Naive thymus-derived CD4-positive, alpha-beta T cell (primary cell): Measurements from ENCODE around the gene LMTK2. TPM values are rescaled to one million over a fixed set of nuclear protein-coding genes. Genes with fewer than 3 reads are reported as not detected.

Experiments used
- ATAC-seq: fragments of 150-1000 bp; cut with Tn5 transposase; 2 replicates; pipeline ENCODE4 v1.10.0; 2021; ENCODE audit warnings: mild to moderate bottlenecking, moderate library complexity
- CTCF ChIA-PET: fragments of 350-600 bp; sonication (Branson Sonifier 250); formaldehyde crosslinking; loops from one replicate; lab custom pipeline; 2021; ENCODE audit warnings: antibody characterized with exemption; lab: Charles Lee
- POLR2A ChIA-PET: fragments of 350-600 bp; sonication (Branson Sonifier 250); formaldehyde crosslinking; loops from one replicate; lab custom pipeline; 2021; ENCODE audit warnings: antibody characterized with exemption, inconsistent platforms; lab: Charles Lee
- DNase-seq, 9 donors: peaks; one replicate each; pipeline versions ENCODE4 v3.0.0 to v3.0.0-alpha.2; 2020 to 2022; ENCODE audit warnings: mixed read lengths in 1 of 9
- H3K27ac ChIP-seq: one replicate; pipeline ENCODE4 v1.7.0; 2013; ENCODE audit warnings: mild to moderate bottlenecking, low read depth, low read length, moderate library complexity
- H3K27me3 ChIP-seq, 2 donors: one replicate each; pipeline ENCODE4 v1.7.0; 2013; ENCODE audit warnings: low read length in 2 of 2, mild to moderate bottlenecking in 2 of 2, moderate library complexity in 2 of 2; ENCODE audit not compliant: control insufficient read depth in 2 of 2, insufficient read depth in 2 of 2
- H3K36me3 ChIP-seq, 3 experiments: 1 replicate in 2 of 3; 2 replicates in 1 of 3; pipeline ENCODE4 v1.7.0; 2013; ENCODE audit warnings: low read length in 3 of 3, mild to moderate bottlenecking in 3 of 3, moderate library complexity in 1 of 3; ENCODE audit not compliant: insufficient read depth in 3 of 3, control insufficient read depth in 2 of 3
- H3K4me1 ChIP-seq, 2 donors: one replicate each; pipeline ENCODE4 v1.7.0; 2013; ENCODE audit warnings: low read length in 2 of 2, mild to moderate bottlenecking in 2 of 2, moderate library complexity in 1 of 2; ENCODE audit not compliant: control insufficient read depth in 2 of 2, insufficient read depth in 2 of 2
- H3K4me3 ChIP-seq: 2 replicates; pipeline ENCODE4 v1.7.0; 2013; ENCODE audit warnings: mild to moderate bottlenecking, low read length
- H3K9me3 ChIP-seq, 3 experiments: 1 replicate in 2 of 3; 2 replicates in 1 of 3; pipeline ENCODE4 v1.7.0; 2013; ENCODE audit warnings: low read length in 3 of 3; ENCODE audit not compliant: control insufficient read depth in 2 of 3
- H3K27ac Mint-ChIP-seq, 9 donors: one replicate each; pipeline ENCODE4 v1.8.0; 2020 to 2022; ENCODE audit warnings: mixed read lengths in 9 of 9, mild to moderate bottlenecking in 8 of 9, moderate library complexity in 5 of 9, inconsistent platforms in 2 of 9
- H3K27me3 Mint-ChIP-seq, 5 donors: one replicate each; pipeline ENCODE4 v1.8.0; 2021 to 2022; ENCODE audit warnings: mixed read lengths in 5 of 5, mild to moderate bottlenecking in 1 of 5
- H3K36me3 Mint-ChIP-seq, 5 donors: one replicate each; pipeline ENCODE4 v1.8.0; 2020 to 2022; ENCODE audit warnings: mixed read lengths in 5 of 5, mild to moderate bottlenecking in 3 of 5, inconsistent platforms in 1 of 5
- H3K4me1 Mint-ChIP-seq, 7 donors: one replicate each; pipeline ENCODE4 v1.8.0; 2020 to 2022; ENCODE audit warnings: mixed read lengths in 7 of 7, mild to moderate bottlenecking in 3 of 7, inconsistent platforms in 1 of 7
- H3K4me3 Mint-ChIP-seq, 10 donors: one replicate each; pipeline ENCODE4 v1.8.0; 2020 to 2022; ENCODE audit warnings: mild to moderate bottlenecking in 10 of 10, mixed read lengths in 10 of 10, moderate library complexity in 6 of 10, inconsistent platforms in 2 of 10
- H3K9me3 Mint-ChIP-seq, 11 donors: one replicate each; pipeline ENCODE4 v1.8.0; 2020 to 2022; ENCODE audit warnings: mixed read lengths in 11 of 11, mild to moderate bottlenecking in 4 of 11, inconsistent platforms in 1 of 11, moderate library complexity in 1 of 11
- intact Hi-C, 2 donors: fragments of 100-400 bp; cut with micrococcal nuclease; formaldehyde crosslinking; loops; one replicate each; pipeline ENCODE4 v1.15.1; 2023
- polyA plus RNA-seq, 2 donors: library from polyadenylated mRNA; unstranded; fragments of 300-500 nt; fragmentation: Illumina TruSeq; gene quantifications; one replicate each; pipeline ENCODE4 v1.2.3, GENCODE V29; 2021
- total RNA-seq, 6 experiments: library from RNA in 5 of 6; stranded (reverse) in 5 of 6; gene quantifications; 1 replicate in 5 of 6; 2 replicates in 1 of 6; pipeline ENCODE4 v1.2.3 and lab custom pipeline; 2021 to 2026

Gene LMTK2
- total and polyA plus RNA-seq, 7 experiments from 2014 or later = 2.2 to 29.1 (median 18.1) TPM

DNA sequence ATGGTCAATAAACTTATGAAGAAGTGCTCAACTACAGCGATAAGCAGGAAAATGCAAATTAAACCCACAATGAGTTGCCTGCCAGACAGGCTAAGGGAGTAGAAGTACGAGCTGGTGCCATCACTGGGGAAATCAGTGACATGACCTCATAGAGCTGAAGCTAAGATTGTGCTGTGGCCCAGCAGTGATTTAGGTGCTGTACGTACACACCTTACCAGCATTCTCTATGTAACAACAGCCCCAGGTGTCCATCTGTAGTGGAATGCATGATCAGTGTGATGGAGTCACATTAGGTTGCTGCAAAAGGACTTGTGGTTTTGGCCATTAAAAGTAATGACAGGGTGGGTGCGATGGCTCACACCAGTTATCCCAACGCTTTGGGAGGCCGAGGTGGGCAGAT lies 151.0 kb downstream of the LMTK2 start:
- H3K36me3 Mint-ChIP-seq = peaks cover 11 to 42% (median 23%) of the 10 kb centered on the region in 5 donors
- CTCF ChIA-PET = interaction anchor here (0.7 kb wide), 1 partner anchor 584 kb away, joined by 10 read pairs; no protein-coding TSS in a partner anchor
- H3K27ac ChIP-seq = no peak overlapping the region
- peaks cover 0 to 40% (median 0%) of the 10 kb centered on the region in 3 experiments for H3K36me3 ChIP-seq
- intact Hi-C loops = no loop called here
- H3K27ac Mint-ChIP-seq = peak overlapping the region in 2 of 9 donors; percentile 37 to 39
- no peak overlapping the region for H3K4me3 Mint-ChIP-seq
- no peaks in the 10 kb centered on the region for H3K27me3 Mint-ChIP-seq
- no peak overlapping the region for H3K4me3 ChIP-seq
- H3K27me3 ChIP-seq = no peaks in the 10 kb centered on the region
- H3K4me1 Mint-ChIP-seq = peaks cover 16 to 33% (median 30%) of the 10 kb centered on the region in 7 donors
- POLR2A ChIA-PET = interaction anchor here (0.5 kb wide), 1 partner anchor 13 kb away, joined by 5 read pairs; no protein-coding TSS in a partner anchor
- ATAC-seq (no peak), DNase-seq (no peak)
- peaks cover 0 to 2% (median 0%) of the 10 kb centered on the region in 11 donors for H3K9me3 Mint-ChIP-seq
- peaks cover 0 to 5% of the 10 kb centered on the region in 2 donors for H3K4me1 ChIP-seq
- H3K9me3 ChIP-seq = no peaks in the 10 kb centered on the region

Other genes starting within 250 kb of the LMTK2 start
- gene ASNS, start 234.5 kb upstream of the LMTK2 start, total RNA-seq = 10 to 100 TPM; 23.1 to 49.3 (median 31.8) TPM
- gene ASNS, start 234.5 kb upstream of the LMTK2 start, polyA plus RNA-seq = 10 to 100 TPM; 30.4 to 38.4 TPM
- not detected for gene OCM2, start 116.7 kb upstream of the LMTK2 start, total RNA-seq
- gene OCM2, start 116.7 kb upstream of the LMTK2 start, polyA plus RNA-seq = not detected
- under 1 TPM in 2 of 5 experiments, not detected in 3; 0.39 to 0.80 TPM for gene BHLHA15, start 104.6 kb downstream of the LMTK2 start, total RNA-seq
- not detected for gene BHLHA15, start 104.6 kb downstream of the LMTK2 start, polyA plus RNA-seq
- gene TECPR1, start 145.4 kb downstream of the LMTK2 start, total RNA-seq = 100 to 1,000 TPM in 4 of 5 experiments, 10 to 100 TPM in 1; 82.4 to 203 (median 134) TPM
- 10 to 100 TPM; 21.0 to 32.3 TPM for gene TECPR1, start 145.4 kb downstream of the LMTK2 start, polyA plus RNA-seq
- 100 to 1,000 TPM in 1 of 5 experiments, 10 to 100 TPM in 4; 73.1 to 194 (median 86.5) TPM for gene BRI3, start 174.8 kb downstream of the LMTK2 start, total RNA-seq
- 10 to 100 TPM; 17.8 to 20.3 TPM for gene BRI3, start 174.8 kb downstream of the LMTK2 start, polyA plus RNA-seq